CD4-positive, alpha-beta T cell treated with Interleukin-4 for 1 hour (primary cell): Measurements from ENCODE around the gene SPACA4.

ENCODE experiments used
- DNase-seq, 2 donors: peaks; one replicate each; pipeline ENCODE4 v3.0.0-alpha.2; 2020 to 2022

SPACA4 gene

GRCh38 chr19:48635966-48636858, 29.7 kb downstream of the SPACA4 start:
- DNase-seq, result peak in 1 of 2 donors; percentile 41

DNA sequence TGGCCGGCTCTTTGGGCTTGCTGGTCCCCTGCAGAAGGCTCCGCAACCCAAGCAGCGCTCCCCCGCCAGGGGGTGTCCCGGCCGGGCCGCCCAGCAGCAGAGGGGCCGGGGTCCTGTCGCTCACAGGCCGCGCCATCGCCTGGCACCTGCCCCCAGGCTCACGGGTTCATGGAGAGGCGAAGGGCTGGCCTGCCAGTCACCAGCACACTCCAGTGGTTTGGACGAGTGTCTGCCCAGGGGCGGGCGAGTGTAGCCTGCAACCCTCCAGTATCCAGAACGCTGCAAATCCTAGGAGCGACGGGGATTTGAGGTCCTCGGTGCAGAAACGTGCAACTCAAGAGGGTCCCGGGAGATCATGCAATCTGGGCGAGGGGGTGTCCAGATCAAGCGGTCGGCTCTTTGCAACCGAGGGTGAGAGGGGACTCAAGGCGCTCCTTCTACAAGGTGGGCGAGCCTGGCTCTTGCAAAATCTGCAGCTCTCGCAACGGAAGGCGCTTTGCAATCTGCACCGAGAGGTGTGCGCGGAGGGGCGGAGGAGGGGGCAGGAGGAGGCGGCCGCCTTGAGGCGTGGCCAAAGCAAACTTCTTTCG, 30.4 kb downstream of the SPACA4 start, which contains the start of gene DBP:
TSS of gene DBP (minus strand) at position 521 of the 590 bp plus-strand sequence. CDS start at position 136, 385 bp downstream.
- DNase-seq, result peak; percentile 22 to 33

GRCh38 chr19:48637449-48637947, 31.0 kb downstream of the SPACA4 start:
- peak; percentile 100 for DNase-seq

GRCh38 chr19:48637948-48638830, 31.6 kb downstream of the SPACA4 start:
- DNase-seq, result peak; percentile 95

DNA sequence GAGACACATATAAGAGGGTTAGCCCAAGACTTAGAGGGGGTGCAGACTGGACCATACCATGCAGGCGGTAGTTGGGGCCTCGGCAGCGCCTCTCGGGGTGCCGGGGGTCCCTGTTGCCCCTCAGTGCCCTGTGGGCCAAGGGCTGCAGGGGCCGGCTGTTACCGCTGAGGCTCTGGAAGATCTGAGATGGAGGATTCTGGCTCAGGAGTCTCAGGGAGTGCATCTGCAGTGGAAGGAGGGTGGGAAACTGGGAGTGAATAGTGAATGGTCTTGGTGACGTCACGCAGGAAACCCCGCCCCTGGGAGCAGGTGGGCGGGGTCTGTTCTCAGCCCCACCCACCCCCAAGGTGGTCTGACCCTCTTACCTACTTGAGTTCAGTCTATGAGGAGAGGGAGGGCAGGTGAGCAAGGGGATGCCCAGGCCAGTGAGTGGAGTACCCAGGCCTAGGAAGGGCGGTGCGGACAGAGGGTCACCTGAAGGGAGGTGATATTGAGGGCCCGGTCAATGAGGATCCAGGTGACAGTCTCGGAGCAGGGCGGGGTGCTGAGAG, 32.4 kb downstream of the SPACA4 start:
- DNase-seq, result peak in 1 of 2 donors; percentile 35

DNA sequence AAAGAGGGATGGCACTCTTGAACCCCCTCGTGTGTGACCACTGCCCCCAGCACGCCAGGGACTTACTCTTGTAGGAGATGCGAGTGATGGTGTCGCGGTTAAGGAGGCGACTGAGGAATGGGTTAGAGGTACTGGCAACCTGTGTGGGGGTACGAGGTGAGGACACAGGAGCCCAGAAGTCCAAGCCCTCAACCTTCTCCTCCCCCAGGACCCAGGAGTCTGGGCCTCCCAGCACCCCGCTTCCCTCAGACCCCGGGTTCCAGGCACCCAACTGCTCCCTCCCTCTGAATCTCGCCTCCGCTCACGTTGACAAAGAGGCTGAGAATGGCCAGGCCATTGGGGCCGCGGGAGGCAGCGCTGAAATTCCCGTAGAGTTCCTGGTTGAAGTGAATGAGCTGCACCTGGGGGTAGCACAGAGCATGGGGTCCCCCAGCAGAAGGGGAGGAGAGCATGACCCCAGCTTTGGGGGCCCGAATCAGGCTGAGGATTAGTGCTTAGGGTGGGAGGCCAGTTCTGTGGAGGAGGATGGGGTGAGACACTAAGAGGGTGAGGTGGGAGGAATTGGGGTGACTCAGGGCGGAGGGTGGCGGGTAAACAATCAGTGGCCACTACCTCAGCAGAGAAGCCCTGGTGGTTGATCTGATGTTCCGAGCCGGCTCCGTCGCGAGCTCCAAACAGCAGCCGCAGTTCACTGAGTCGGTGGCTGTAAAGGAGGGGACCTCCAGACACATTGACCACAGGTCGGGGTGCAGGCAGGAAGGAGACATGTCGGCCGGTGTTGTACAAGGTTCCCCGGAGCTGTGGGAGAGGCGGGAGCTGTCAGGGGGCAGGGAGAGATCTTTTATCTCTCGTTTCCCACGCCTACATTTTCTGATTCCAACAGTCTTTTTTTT, 33.2 kb downstream of the SPACA4 start:
- peak; percentile 42 to 50 for DNase-seq

GRCh38 chr19:48641850-48642249, 35.3 kb downstream of the SPACA4 start:
- DNase-seq, result no peak

- no peak for DNase-seq
Observed at GRCh38 chr19:48642862-48643261, 36.3 kb downstream of the SPACA4 start.

DNA sequence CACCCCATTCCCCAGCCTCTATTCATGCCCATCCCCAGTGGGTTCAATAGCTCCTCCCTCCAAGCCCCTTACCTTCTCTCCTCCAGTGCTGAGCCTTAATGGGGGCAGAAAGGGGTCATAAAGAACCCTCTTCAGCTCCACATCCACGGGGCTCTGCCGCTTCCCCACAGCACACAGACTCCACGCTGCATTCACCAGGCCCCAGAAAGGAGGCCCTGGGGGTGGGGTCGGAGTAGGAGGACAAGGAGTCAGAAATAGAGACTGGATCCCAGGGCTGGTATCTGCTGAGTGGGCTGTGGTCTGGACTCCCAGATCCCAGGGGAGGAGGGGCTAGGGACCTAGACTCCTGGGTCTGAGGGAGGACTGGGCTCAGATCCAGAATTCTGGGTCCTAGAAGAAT, 37.8 kb downstream of the SPACA4 start:
- DNase-seq, result no peak

DNA sequence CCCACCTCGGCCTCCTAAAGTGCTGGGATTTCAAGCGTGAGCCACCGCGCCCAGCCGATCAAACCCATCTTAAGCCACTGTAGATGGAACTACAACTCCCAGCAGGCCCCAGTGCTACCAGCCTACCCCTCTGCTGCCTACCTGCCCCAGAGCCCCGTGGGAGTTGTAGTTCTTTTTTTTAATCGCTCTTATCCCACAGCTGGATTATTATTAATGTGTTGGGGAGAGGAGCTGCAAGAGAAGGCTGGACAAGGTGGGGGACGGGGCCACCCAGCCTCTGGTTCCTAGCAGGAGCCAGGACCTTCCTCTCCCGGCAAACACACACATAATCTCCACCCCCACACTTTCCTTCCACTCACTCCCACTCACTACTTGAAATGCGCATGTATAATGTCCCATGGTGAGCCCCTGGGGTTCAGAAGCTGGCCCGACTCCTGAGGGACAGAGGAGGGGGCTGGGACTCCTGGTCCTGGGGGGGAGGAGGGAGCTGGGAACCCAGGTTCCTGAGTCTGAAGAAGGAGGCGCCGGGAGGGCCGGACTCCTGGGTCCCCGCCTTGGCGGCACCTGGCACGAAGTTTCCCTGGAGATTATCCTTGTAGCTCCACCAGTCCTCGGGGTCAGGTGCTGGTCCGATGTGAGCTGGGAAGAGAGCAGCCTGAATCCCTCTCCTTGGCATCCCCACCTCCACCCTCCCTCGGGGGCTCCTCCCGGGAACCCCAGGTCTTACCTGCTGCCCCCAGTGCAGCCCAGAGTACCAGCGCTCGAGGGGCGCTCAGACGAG, 38.5 kb downstream of the SPACA4 start:
- DNase-seq, result peak; percentile 82 to 83

GRCh38 chr19:48645620-48646000, 39.1 kb downstream of the SPACA4 start:
- no peak for DNase-seq

- peak; percentile 93 to 95 for DNase-seq
Observed at GRCh38 chr19:48646001-48646721, 39.6 kb downstream of the SPACA4 start, which contains the start of gene CA11. CA11 (minus strand) TSS chr19:48646187; CDS start chr19:48645632, 555 bp downstream.

DNA sequence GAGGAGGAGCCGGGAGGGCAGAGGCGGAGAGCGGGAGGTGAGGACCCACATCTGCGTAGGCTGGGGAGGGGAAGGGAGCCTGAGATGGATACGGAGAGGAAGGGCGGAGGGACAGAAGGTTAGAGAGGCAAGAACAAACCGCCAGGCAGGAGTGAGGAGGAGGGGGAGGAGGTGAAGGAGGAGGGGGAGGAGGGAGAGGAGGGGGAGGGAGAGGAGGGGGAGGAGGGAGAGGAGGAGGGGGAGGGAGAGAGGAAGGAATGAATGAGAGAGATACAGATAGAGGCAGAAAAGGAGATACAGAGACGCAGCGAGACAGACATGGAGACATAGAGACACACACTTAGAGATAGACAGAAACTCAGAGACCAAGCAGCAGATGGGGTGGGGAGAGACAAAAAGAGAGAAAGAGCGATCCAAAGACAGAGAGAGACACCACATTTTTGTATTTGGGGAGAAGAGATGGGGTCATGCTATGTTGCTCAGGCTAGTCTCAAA, 40.2 kb downstream of the SPACA4 start:
- DNase-seq, result no peak

DNA sequence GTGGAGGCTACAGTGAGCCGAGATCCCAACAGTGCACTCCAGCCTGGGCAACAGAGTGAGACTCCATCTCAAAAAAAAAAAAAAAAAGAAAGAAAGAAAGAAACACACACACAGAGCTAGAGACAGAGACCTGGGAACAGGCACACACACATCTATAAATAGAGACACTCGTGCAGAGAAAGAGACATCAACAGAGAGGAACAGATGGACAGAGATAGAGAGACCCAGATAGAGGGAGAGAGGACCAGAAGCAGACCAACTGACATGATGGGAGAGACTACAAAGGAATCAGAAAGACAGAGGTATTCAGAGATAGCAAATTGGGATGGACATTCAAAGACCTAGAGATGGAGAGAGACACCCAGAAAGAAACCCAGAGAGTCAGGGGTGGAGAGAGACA, 41.6 kb downstream of the SPACA4 start:
- no peak for DNase-seq

GRCh38 chr19:48650974-48651682, 44.6 kb downstream of the SPACA4 start:
- no peak for DNase-seq

DNA sequence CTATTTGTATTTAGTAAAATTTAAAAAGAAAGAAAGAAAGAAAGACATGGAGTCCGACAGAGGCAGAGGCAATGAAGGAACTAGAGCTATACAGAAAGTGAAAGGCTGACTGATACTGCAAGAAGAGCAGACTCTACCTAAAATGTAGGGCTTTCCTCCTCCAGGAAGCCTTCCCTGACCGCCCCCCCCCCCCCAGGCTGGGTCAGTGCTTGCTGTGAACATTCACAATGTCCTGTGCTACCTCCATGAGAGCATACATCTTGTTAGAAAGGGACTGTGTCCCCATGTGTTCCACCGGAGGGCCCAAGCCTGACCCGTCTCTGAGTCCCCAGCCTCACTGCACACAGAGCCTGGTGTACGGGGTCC, 45.1 kb downstream of the SPACA4 start:
- DNase-seq, result no peak

DNA sequence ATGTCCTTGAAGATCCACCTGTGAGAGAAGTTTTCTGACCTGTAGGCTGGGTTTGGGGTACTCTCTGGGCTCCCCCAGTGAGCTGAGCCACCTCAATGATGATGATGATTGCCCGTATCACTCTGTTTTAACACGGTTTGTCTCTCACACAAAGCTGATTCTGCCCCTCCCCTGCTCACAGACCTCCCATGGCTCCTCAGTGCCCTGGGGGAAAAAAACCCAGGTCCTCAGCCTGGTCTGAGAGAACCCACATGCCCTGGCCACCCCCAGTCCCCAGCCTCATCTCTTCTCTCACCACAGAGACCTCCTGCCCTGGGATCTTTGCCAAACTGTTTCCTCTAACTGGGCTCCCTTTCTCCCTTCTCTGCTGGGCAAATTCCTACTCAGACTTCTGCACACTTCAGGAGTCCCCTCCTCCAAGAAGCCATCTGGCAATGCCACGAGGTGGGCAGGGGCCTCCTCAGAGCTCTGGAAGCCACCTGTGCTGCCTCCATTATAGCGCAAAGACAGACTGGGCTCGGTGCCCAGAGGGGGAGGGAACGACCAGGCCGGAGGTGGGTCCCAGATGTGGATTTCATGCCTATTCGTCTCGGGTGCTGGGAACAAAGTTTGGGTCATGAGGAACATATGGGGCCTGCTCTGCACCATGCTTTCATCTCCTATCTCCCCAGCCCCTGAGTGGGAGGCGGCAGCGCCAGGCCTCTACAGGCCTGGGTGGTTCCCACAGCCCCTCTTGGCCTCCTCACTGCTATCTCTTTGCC, 47.9 kb downstream of the SPACA4 start:
- DNase-seq, result no peak

DNA sequence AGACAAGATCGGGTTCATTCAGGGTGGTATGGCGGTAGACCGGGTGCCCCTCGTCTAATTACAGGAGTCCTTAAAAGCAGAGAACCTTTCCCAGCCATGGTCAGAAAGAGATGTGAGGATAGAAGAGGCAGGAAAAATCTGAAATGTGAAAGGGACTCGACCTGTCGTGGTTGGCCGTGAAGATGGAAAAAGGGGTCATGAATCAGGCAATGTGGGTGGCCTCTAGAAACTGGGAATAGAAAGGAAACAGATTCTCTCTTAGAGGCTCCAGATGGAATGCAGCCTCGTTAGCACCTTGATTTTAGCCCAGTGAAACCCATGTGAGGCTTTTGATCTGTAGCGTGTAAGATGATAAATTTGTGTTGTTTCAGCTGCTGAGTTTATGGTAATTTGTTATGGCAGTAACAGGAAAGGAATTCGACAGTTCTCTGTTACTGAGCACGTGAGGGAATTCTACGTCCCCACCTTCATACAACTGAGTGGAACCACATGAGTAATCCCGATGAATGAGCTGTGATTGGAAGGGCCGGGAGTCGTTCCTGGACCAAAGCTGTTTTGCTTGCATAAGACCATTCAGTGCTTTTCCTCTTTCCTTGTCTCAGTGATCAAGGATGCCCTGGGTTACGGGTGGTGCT, 50.4 kb downstream of the SPACA4 start:
- DNase-seq, result no peak
